Epithelial cell of esophagus (primary cell): Measurements from ENCODE around the gene TMED10.

Experiments used
- DNase-seq: peaks from one replicate; pipeline ENCODE4 v3.0.0; 2010; ENCODE audit warnings: low read depth
- H3K4me3 ChIP-seq: 2 replicates; pipeline ENCODE4 v1.5.1; 2011; ENCODE audit warnings: mild to moderate bottlenecking, low read length, control low read depth
- CTCF ChIP-seq: IDR thresholded peaks from 2 replicates; pipeline ENCODE4 v1.5.1; 2011; ENCODE audit warnings: low read depth, mild to moderate bottlenecking, low read length, control low read depth, inconsistent platforms; ENCODE audit not compliant: insufficient read depth; ENCODE audit errors: missing control alignments

Gene TMED10

GRCh38 chr14:75092698-75093097, 83.7 kb downstream of the TMED10 start:
- H3K4me3 ChIP-seq: no peak overlapping the region
- DNase-seq: no peak
- no peak for TF ChIP-seq CTCF

- no peak for TF ChIP-seq CTCF
- no peak overlapping the region for H3K4me3 ChIP-seq
- no peak for DNase-seq
Observed at GRCh38 chr14:75091251-75091650, 85.2 kb downstream of the TMED10 start.

GRCh38 chr14:75090353-75090752, 86.1 kb downstream of the TMED10 start:
- no peak for TF ChIP-seq CTCF
- no peak overlapping the region for H3K4me3 ChIP-seq
- DNase-seq: no peak

- TF ChIP-seq CTCF: peak; percentile 86
- DNase-seq: peak; percentile 71
- H3K4me3 ChIP-seq: no peak overlapping the region
Observed at GRCh38 chr14:75088566-75089373, 87.6 kb downstream of the TMED10 start.

GRCh38 chr14:75088153-75088552, 88.3 kb downstream of the TMED10 start:
- H3K4me3 ChIP-seq: no peak overlapping the region
- TF ChIP-seq CTCF: no peak
- DNase-seq: no peak

GRCh38 chr14:75084513-75084912, 91.9 kb downstream of the TMED10 start:
- H3K4me3 ChIP-seq: no peak overlapping the region
- peak; percentile 60 for TF ChIP-seq CTCF
- peak; percentile 60 for DNase-seq

- no peak for TF ChIP-seq CTCF
- no peak overlapping the region for H3K4me3 ChIP-seq
- DNase-seq: no peak
Observed at GRCh38 chr14:75083271-75083670, 93.1 kb downstream of the TMED10 start.
